Psoas muscle (tissue), 8 donors: ENCODE results near the gene CAPN6. TPM values are rescaled to one million over a fixed set of nuclear protein-coding genes. Genes with fewer than 3 reads are reported as not detected.

ENCODE experiments used
- ATAC-seq, 4 donors: fragments of 200-7000 bp; cut with Tn5 transposase; one replicate each; pipeline ENCODE4 v1.9.1; 2020; ENCODE audit warnings: moderate library complexity in 3 of 4, mild to moderate bottlenecking in 2 of 4
- DNase-seq, 2 donors: peaks; one replicate each; pipeline ENCODE4 v3.0.0-alpha.2; 2020
- H3K27ac ChIP-seq: fragments of 200-600 bp; one replicate; pipeline ENCODE4 v1.8.0; 2022
- H3K27me3 ChIP-seq, 3 donors: fragments of 200-600 bp in 1 of 3; one replicate each; pipeline versions ENCODE4 v1.6.1 to v1.8.0; 2013 to 2022; ENCODE audit warnings: low read length in 2 of 3, mild to moderate bottlenecking in 2 of 3, moderate library complexity in 1 of 3; ENCODE audit not compliant: insufficient read depth in 3 of 3
- H3K36me3 ChIP-seq, 2 donors: fragments of 200-600 bp in 1 of 2; one replicate each; pipeline versions ENCODE4 v1.6.1 to v1.8.0; 2013 to 2022; ENCODE audit warnings: low read depth in 1 of 2, mild to moderate bottlenecking in 1 of 2, moderate library complexity in 1 of 2; ENCODE audit not compliant: insufficient read depth in 1 of 2
- H3K4me1 ChIP-seq: fragments of 200-600 bp; one replicate; pipeline ENCODE4 v1.8.0; 2022
- H3K4me3 ChIP-seq: fragments of 200-600 bp; one replicate; pipeline ENCODE4 v1.8.0; 2022; ENCODE audit warnings: mild to moderate bottlenecking
- H3K9me3 ChIP-seq: fragments of 200-600 bp; one replicate; pipeline ENCODE4 v1.8.0; 2022
- WGBS, 3 donors: extraction: QIAGEN DNeasy Blood & Tissue Kit; methylation state at CpG; one replicate each; pipeline versions ENCODE4 v1.1.6 to v1.1.7; 2013; 5-methylcytosine and 5-hydroxymethylcytosine counted together
- intact Hi-C, 2 donors: fragments of 100-400 bp; cut with DNase I; formaldehyde crosslinking; loops; one replicate each; pipeline versions ENCODE4 v1.11.0 to v1.14.2; 2022
- polyA plus RNA-seq, 3 donors: library from polyadenylated mRNA; stranded (reverse); fragments of 200-250 nt; gene quantifications; one replicate each; pipeline ENCODE4 v1.2.3, GENCODE V29; 2013
- total RNA-seq, 4 donors: library from RNA; stranded (reverse); fragmentation: NEBNext Ultra II Directional in 2 of 4; extraction: Animal tissue kit (Norgen Biotek cat#: 25700) in 2 of 4; gene quantifications; one replicate each; pipeline versions ENCODE4 v1.2.1 to v1.2.4, GENCODE V29; 2021 to 2023
- TF ChIP-seq, protein P1 (sequence below): fragments of 200-600 bp; IDR thresholded peaks from one replicate; pipeline ENCODE4 v1.8.0; 2022; ENCODE audit warnings: antibody characterized with exemption
- donor health status: healthy with polysubstance abuse.
- donor health status: DM: no; HTN: no; CAD: no; lungs with moderate emphysema.
- donor health status: Bipolar disorder and iron deficiency.
- donor health status: healthy.
- donor health status: DM: yes; HTN: yes; CAD: no.
- donor health status: DM: no; HTN: no; CAD: no.
- donor health status: DM: no; HTN: no; CAD: no.
- donor health status: DM: yes; HTN: yes; CAD: no.

The CAPN6 gene
- total and polyA plus RNA-seq, 7 donors = 0.08 to 2.6 (median 0.34) TPM

DNA sequence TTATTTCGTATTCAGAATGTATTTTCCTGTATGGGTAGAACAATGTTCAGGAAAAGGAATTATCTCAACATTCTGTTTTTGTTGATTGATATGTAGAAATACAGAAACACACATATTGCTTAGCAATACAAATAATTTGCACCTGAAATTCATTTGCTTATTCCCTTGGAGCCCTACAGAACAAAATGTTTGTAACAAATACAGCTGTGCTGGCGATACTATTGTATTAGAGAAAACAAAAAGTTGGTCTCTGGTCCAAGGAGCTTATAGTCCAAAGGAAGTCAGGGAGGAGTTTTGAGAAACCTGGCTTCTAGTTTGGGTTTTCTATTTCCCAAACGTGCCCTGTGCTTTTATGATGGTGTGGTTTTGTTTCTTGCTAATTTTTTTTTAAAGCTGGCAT, 37.8 kb upstream of the CAPN6 start:
- ATAC-seq = no peak
- intact Hi-C loops = no loop called here

DNA sequence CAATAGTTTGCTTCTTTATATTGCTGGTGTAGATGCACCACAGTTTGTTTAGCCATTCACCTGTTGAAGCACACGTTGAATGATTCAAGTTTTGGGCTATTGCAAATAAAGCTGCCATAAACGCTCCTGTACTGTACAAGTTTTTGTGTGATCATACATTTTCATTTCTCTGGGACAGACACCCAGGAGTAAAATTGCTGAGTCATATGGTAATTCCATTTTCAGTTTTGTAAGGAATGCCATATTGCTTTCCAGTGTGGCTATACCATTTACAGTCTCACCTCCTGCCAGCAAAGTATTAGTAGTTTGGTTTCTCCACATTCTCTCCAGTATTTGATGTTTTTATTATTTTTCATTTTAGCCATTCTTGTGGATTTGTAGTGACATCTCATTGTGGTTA, 32.0 kb upstream of the CAPN6 start:
- 51 to 89% (median 77%) methylated on average over 2 of the region's 2 CpGs for WGBS, 3 donors
- no peak for ATAC-seq
- no peaks in the 10 kb centered on the region for H3K4me1 ChIP-seq
- no peaks in the 10 kb centered on the region for H3K9me3 ChIP-seq
- TF ChIP-seq, protein P1, sequence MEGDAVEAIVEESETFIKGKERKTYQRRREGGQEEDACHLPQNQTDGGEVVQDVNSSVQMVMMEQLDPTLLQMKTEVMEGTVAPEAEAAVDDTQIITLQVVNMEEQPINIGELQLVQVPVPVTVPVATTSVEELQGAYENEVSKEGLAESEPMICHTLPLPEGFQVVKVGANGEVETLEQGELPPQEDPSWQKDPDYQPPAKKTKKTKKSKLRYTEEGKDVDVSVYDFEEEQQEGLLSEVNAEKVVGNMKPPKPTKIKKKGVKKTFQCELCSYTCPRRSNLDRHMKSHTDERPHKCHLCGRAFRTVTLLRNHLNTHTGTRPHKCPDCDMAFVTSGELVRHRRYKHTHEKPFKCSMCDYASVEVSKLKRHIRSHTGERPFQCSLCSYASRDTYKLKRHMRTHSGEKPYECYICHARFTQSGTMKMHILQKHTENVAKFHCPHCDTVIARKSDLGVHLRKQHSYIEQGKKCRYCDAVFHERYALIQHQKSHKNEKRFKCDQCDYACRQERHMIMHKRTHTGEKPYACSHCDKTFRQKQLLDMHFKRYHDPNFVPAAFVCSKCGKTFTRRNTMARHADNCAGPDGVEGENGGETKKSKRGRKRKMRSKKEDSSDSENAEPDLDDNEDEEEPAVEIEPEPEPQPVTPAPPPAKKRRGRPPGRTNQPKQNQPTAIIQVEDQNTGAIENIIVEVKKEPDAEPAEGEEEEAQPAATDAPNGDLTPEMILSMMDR = no peak
- no peak overlapping the region for H3K4me3 ChIP-seq
- intact Hi-C loops = no loop called here
- peaks cover 0 to 14% (median 0%) of the 10 kb centered on the region in 3 donors for H3K27me3 ChIP-seq
- no peak for DNase-seq
- H3K36me3 ChIP-seq = no peaks in the 10 kb centered on the region
- no peak overlapping the region for H3K27ac ChIP-seq

More for the DNA sequence above, 37.8 kb upstream of the CAPN6 start:
- Histone ChIP-seq H3K27ac (no peak overlapping the region), H3K27me3 (peaks cover 0 to 18% (median 0%) of the 10 kb centered on the region in 3 donors), H3K4me3 (no peak overlapping the region), H3K9me3 (no peaks in the 10 kb centered on the region), H3K36me3 (no peaks in the 10 kb centered on the region), H3K4me1 (no peaks in the 10 kb centered on the region)
- no peak for DNase-seq
- TF ChIP-seq, protein P1 = no peak
- 49 to 70% (median 67%) methylated on average over 3 of the region's 3 CpGs for WGBS, 3 donors

DNA sequence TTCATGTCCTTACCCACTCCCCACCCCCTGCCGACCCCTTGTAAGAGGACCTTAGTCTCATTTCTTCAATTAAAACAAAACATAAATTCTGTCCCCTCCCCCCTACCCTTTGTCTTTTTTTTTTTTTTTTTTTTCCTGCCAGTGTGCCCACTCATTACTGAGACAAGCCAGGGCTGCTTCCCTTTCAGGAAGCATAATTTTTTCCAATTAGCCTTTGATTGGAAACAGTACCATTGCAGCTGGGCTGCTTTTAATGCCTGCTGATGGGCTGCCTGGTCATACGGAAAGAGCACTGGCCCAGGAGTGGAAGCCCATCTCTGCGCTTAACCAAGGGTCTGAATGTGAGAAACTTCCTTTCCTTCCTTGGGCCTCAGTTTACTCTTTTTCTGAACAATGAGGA, 18.6 kb upstream of the CAPN6 start:
- Histone ChIP-seq H3K4me3 (no peak overlapping the region), H3K4me1 (no peaks in the 10 kb centered on the region), H3K27me3 (peaks cover 0 to 17% (median 0%) of the 10 kb centered on the region in 3 donors), H3K27ac (no peak overlapping the region), H3K9me3 (no peaks in the 10 kb centered on the region), H3K36me3 (no peaks in the 10 kb centered on the region)
- intact Hi-C loops = no loop called here
- 74 to 87% (median 84%) methylated on average over 3 of the region's 3 CpGs for WGBS, 3 donors
- no peak for ATAC-seq
- TF ChIP-seq, protein P1 = no peak
- DNase-seq = no peak

DNA sequence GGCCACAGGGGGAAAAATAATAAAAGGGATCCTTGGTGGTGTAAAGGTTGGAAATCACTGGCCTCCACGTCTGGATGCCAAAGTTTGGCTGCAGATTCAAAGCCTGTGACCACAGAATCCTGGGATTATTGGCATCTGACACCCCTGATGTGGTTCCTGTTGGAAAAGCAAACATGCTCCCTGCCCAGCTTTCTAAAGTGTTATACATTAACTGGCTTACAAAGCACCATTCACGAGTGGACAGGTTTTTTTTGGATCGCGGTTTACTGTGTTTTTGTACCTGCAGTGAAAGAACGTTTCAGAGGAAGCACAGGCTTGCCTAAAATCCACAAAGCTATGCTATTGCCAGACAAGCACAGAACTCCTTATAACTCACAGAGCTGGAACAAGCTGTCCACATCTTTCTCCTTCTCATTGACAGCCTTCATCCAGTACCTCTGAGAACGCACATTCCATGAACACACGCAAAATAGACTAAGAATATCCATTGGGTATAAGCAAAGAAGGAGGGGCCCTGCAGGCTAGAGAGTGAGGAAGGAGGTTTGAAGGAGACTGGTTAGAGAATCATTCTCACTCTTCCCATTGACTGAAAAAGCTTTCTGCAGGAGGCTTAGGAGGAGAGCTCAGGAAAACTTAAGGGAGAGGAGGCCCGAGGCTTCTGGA, 14.5 kb upstream of the CAPN6 start:
- intact Hi-C loops = no loop called here
- no peaks in the 10 kb centered on the region for H3K36me3 ChIP-seq
- no peak for DNase-seq
- H3K9me3 ChIP-seq = no peaks in the 10 kb centered on the region
- no peak for ATAC-seq
- TF ChIP-seq, protein P1 = no peak
- 38 to 55% (median 38%) methylated on average over 8 of the region's 8 CpGs for WGBS, 3 donors
- H3K4me1 ChIP-seq = no peaks in the 10 kb centered on the region
- no peak overlapping the region for H3K4me3 ChIP-seq
- H3K27me3 ChIP-seq = peaks cover 0 to 18% (median 0%) of the 10 kb centered on the region in 3 donors
- H3K27ac ChIP-seq = no peak overlapping the region

DNA sequence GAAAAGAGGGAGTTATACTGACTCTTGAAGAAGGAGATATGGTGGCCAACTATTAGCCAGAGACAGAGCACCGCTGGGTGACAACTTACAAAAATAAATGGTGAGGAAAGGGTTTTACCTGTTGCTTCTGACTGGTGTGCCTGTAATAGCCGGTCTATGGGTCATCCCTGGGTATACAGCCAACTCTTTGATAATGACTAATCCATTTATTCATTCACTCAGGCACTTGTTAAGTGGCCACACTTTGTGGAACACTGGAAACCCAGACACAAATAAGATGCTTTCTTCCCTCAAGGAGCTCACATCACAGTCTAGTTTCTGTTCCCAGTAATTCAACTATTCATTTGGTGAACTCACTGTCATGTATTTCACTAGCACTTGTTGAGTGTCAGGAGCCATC, 13.2 kb upstream of the CAPN6 start:
- WGBS, 3 donors = 54 to 89% (median 69%) methylated on average over 2 of the region's 2 CpGs
- no peak overlapping the region for H3K4me3 ChIP-seq
- intact Hi-C loops = no loop called here
- H3K36me3 ChIP-seq = no peaks in the 10 kb centered on the region
- DNase-seq (no peak), ATAC-seq (no peak)
- peaks cover 0 to 21% (median 0%) of the 10 kb centered on the region in 3 donors for H3K27me3 ChIP-seq
- H3K4me1 ChIP-seq = no peaks in the 10 kb centered on the region
- no peak overlapping the region for H3K27ac ChIP-seq
- TF ChIP-seq, protein P1 = no peak
- H3K9me3 ChIP-seq = no peaks in the 10 kb centered on the region
